Sigmoid colon (tissue), 7 donors: ENCODE data around the gene LRRN4. TPM values are rescaled to one million over a fixed set of nuclear protein-coding genes. Genes with fewer than 3 reads are reported as not detected.

Source experiments
- DNase-seq: peaks from one replicate; pipeline ENCODE4 v3.0.0-alpha.2; 2019
- H3K27ac ChIP-seq, 4 donors: fragments of 200-600 bp; sonication (generic); one replicate each; pipeline ENCODE4 v1.5.1; 2016 to 2019; ENCODE audit warnings: mild to moderate bottlenecking in 1 of 4
- H3K27me3 ChIP-seq, 3 donors: fragments of 200-600 bp; sonication (generic); one replicate each; pipeline ENCODE4 v1.5.1; 2019; ENCODE audit warnings: mild to moderate bottlenecking in 1 of 3
- H3K36me3 ChIP-seq, 4 donors: fragments of 200-600 bp; sonication (generic); one replicate each; pipeline ENCODE4 v1.5.1; 2016 to 2019
- H3K4me1 ChIP-seq, 4 donors: fragments of 200-600 bp; sonication (generic); one replicate each; pipeline ENCODE4 v1.5.1; 2017 to 2019
- H3K4me3 ChIP-seq, 4 donors: fragments of 200-600 bp; sonication (generic); one replicate each; pipeline ENCODE4 v1.5.1; 2017 to 2019; ENCODE audit warnings: mild to moderate bottlenecking in 2 of 4, moderate library complexity in 1 of 4
- H3K9me3 ChIP-seq, 4 donors: fragments of 200-600 bp in 3 of 4; sonication (generic) in 3 of 4; one replicate each; pipeline versions ENCODE4 v1.5.1 to v1.6.1; 2013 to 2019
- EP300 ChIP-seq, 4 donors: sonication (generic); formaldehyde crosslinking; IDR thresholded peaks; one replicate each; pipeline ENCODE4 v1.6.1; 2017; ENCODE audit warnings: antibody characterized with exemption in 4 of 4
- POLR2A ChIP-seq, 2 donors: fragments of 450-650 bp; IDR thresholded peaks; one replicate each; pipeline ENCODE4 v1.6.1; 2016; ENCODE audit warnings: antibody characterized with exemption in 2 of 2, mild to moderate bottlenecking in 2 of 2, moderate library complexity in 2 of 2
- POLR2AphosphoS5 ChIP-seq, 4 donors: sonication (generic); formaldehyde crosslinking; IDR thresholded peaks; one replicate each; pipeline ENCODE4 v1.6.1; 2017; ENCODE audit warnings: antibody characterized with exemption in 4 of 4
- WGBS, 2 donors: extraction: QIAGEN DNeasy Blood & Tissue Kit; methylation state at CpG; one replicate each; pipeline ENCODE4 v1.1.7; 2013; 5-methylcytosine and 5-hydroxymethylcytosine counted together
- intact Hi-C: fragments of 100-400 bp; cut with DNase I; formaldehyde crosslinking; loops from one replicate; pipeline ENCODE4 v1.15.1; 2023
- polyA plus RNA-seq, 3 donors: library from polyadenylated mRNA; stranded (reverse); fragments of 200-250 nt; gene quantifications; one replicate each; pipeline ENCODE4 v1.2.3, GENCODE V29; 2013
- total RNA-seq, 4 donors: library from RNA; depleted of rRNA; stranded (reverse); fragments of >200 nt; gene quantifications; one replicate each; pipeline ENCODE4 v1.1.0, GENCODE V29; 2016
- TF ChIP-seq, protein P1 (sequence below), 4 experiments: fragments of 450-650 bp in 3 of 4; fragments of 200-600 bp in 1 of 4; IDR thresholded peaks; one replicate each; pipeline ENCODE4 v1.5.1; 2016 to 2019; ENCODE audit warnings: antibody characterized with exemption in 4 of 4, mild to moderate bottlenecking in 3 of 4, moderate library complexity in 2 of 4
- donor health status: healthy with polysubstance abuse.
- donor health status: Bipolar disorder and iron deficiency.
- donor health status: healthy.

LRRN4 gene
- total and polyA plus RNA-seq, 7 donors: 0.04 to 0.16 TPM; not detected in 5

DNA sequence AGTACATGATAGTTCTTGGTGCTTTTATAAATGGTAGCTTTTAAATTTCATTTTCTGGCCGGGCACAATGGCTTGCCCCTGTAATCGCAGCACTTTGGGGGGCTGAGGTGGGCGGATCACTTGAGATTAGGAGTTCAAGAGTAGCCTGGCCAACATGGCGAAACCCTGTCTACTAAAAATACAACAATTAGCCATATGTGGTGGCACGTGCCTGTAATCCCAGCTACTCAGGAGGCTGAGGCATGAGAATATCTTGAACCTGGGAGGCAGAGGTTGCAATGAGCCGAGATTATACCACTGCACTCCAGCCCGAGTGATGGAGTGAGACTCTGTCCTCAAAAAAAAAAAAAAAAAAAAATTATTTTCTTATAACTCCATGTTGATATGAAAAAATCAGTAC, 36.0 kb downstream of the LRRN4 start:
- WGBS, 2 donors: 94 to 96% methylated on average over 7 of the region's 7 CpGs
- intact Hi-C loops: no loop called here
- H3K9me3 ChIP-seq: no peaks in the 10 kb centered on the region

DNA sequence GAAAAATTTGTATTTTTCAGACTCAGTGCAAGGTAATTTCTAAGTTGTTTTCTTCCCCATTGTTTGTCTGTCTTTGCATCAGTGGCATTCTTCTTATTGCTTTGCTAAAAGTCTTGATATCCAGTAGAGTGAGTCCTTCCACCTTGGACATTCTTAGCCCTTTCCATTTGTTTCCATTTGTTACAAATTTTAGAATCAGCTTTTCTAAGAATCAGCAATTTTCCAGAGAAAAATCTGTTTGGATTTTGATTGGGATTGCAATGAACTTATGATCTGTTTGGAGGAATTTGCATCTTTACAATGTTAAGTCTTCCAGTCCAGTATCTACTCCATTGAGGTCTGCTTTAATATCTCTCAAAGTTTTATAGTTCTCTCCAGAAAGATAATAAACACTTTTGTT, 36.4 kb downstream of the LRRN4 start:
- no peak for DNase-seq
- Histone ChIP-seq H3K27me3 (no peaks in the 10 kb centered on the region), H3K36me3 (peaks cover 0 to 42% (median 4%) of the 10 kb centered on the region in 4 donors), H3K4me3 (no peak overlapping the region), H3K27ac (no peak overlapping the region), H3K9me3 (no peaks in the 10 kb centered on the region), H3K4me1 (no peaks in the 10 kb centered on the region)
- TF ChIP-seq EP300 (IDR thresholded peaks at IDR 0.05): no peak
- no peak for TF ChIP-seq POLR2A (IDR thresholded peaks at IDR 0.05)
- TF ChIP-seq POLR2AphosphoS5 (IDR thresholded peaks at IDR 0.05): no peak
- TF ChIP-seq, protein P1, sequence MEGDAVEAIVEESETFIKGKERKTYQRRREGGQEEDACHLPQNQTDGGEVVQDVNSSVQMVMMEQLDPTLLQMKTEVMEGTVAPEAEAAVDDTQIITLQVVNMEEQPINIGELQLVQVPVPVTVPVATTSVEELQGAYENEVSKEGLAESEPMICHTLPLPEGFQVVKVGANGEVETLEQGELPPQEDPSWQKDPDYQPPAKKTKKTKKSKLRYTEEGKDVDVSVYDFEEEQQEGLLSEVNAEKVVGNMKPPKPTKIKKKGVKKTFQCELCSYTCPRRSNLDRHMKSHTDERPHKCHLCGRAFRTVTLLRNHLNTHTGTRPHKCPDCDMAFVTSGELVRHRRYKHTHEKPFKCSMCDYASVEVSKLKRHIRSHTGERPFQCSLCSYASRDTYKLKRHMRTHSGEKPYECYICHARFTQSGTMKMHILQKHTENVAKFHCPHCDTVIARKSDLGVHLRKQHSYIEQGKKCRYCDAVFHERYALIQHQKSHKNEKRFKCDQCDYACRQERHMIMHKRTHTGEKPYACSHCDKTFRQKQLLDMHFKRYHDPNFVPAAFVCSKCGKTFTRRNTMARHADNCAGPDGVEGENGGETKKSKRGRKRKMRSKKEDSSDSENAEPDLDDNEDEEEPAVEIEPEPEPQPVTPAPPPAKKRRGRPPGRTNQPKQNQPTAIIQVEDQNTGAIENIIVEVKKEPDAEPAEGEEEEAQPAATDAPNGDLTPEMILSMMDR (IDR thresholded peaks at IDR 0.05): no peak
- intact Hi-C loops: no loop called here

More for the DNA sequence above, 36.0 kb downstream of the LRRN4 start:
- Histone ChIP-seq H3K36me3 (peaks cover 0 to 42% (median 4%) of the 10 kb centered on the region in 4 donors), H3K4me3 (no peak overlapping the region), H3K27ac (no peak overlapping the region), H3K4me1 (no peaks in the 10 kb centered on the region), H3K27me3 (no peaks in the 10 kb centered on the region)
- TF ChIP-seq EP300 (IDR thresholded peaks at IDR 0.05): no peak
- TF ChIP-seq POLR2AphosphoS5 (IDR thresholded peaks at IDR 0.05): no peak
- TF ChIP-seq, protein P1 (IDR thresholded peaks at IDR 0.05): no peak
- no peak for TF ChIP-seq POLR2A (IDR thresholded peaks at IDR 0.05)
- no peak for DNase-seq

DNA sequence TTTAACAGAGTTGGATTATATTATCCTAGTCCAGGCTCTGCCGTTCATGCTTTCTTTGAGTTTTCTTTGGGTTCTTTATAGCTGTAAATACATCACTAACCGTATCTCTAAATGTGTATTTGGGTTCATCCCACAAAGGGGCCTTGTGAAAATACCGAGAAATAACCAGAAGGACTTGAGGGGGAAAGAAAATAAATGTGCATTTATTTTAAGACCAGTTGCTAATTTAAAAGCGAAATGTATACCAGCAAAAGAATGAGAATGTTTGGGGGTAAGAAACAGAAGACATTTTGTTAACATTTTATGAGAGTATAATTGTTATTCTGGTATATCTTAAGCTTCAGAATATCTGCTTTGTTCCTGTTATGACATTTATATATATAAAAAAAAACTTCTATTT, 38.9 kb downstream of the LRRN4 start:
- Histone ChIP-seq H3K27me3 (no peaks in the 10 kb centered on the region), H3K4me3 (no peak overlapping the region), H3K4me1 (no peaks in the 10 kb centered on the region), H3K9me3 (no peaks in the 10 kb centered on the region), H3K36me3 (peaks cover 0 to 57% (median 14%) of the 10 kb centered on the region in 4 donors), H3K27ac (no peak overlapping the region)
- WGBS, 2 donors: 90 to 93% methylated on average over 4 of the region's 4 CpGs
- intact Hi-C loops: no loop called here
- TF ChIP-seq, protein P1 (IDR thresholded peaks at IDR 0.05): no peak
- TF ChIP-seq POLR2A (IDR thresholded peaks at IDR 0.05): no peak
- no peak for TF ChIP-seq POLR2AphosphoS5 (IDR thresholded peaks at IDR 0.05)
- no peak for TF ChIP-seq EP300 (IDR thresholded peaks at IDR 0.05)
- no peak for DNase-seq

DNA sequence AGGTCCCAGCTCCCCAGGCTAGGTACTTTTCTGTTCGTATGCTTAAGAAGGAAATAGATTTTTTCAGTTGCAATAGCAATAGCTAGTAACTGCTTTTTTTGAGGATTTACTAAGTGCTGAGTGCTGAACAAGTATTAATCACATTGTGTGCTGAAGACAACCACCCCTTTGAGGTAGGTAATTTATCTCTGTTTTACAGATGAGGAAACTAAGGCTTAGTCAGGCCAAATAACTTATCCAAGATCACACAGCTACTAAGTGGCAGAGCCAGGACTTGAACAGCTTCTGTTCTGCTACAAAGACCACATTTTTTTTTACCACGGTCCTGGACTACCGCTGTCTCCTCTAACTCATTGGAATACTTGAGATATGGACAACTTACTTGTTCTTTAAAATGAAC, 39.8 kb downstream of the LRRN4 start:
- Histone ChIP-seq H3K27ac (no peak overlapping the region), H3K36me3 (peaks cover 0 to 58% (median 15%) of the 10 kb centered on the region in 4 donors), H3K4me1 (no peaks in the 10 kb centered on the region), H3K9me3 (no peaks in the 10 kb centered on the region), H3K4me3 (no peak overlapping the region), H3K27me3 (no peaks in the 10 kb centered on the region)
- intact Hi-C loops: no loop called here
- no peak for DNase-seq
- WGBS, 2 donors: 75 to 87% methylated on average over 3 of the region's 3 CpGs
- no peak for TF ChIP-seq EP300 (IDR thresholded peaks at IDR 0.05)

DNA sequence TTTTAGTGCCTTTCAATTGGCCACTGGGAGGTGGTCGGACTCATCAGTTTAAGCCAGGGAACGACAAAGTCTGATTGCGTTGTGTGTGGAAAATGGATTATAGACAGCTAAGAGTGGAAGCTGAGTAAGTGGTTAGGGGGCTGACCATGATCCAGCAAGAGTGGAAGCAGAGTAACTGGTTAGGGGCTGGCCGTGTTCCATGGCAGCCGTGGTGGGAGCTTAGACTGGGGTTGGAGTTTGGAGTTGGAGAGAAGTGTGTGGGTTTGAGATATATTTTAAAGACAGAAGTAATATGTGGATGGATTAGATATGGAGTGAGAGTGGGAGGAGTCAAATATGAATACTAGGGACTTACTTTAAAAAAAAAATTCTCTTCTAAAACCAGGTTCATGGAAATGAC, 41.7 kb downstream of the LRRN4 start:
- Histone ChIP-seq H3K4me1 (peaks cover 0 to 18% (median 17%) of the 10 kb centered on the region in 4 donors), H3K4me3 (no peak overlapping the region), H3K27me3 (no peaks in the 10 kb centered on the region), H3K36me3 (peaks cover 0 to 58% (median 14%) of the 10 kb centered on the region in 4 donors), H3K9me3 (no peaks in the 10 kb centered on the region), H3K27ac (no peak overlapping the region)
- whole genome bisulfite sequencing, 2 donors: 96 to 97% methylated on average over 5 of the region's 5 CpGs
- intact Hi-C loops: no loop called here
- TF ChIP-seq POLR2AphosphoS5 (IDR thresholded peaks at IDR 0.05) (no peak), POLR2A (IDR thresholded peaks at IDR 0.05) (no peak), EP300 (IDR thresholded peaks at IDR 0.05) (no peak)
- TF ChIP-seq, protein P1 (IDR thresholded peaks at IDR 0.05): no peak
- DNase-seq: no peak
